Measurements from ENCODE around the gene PPOX. TPM values are rescaled to one million over a fixed set of nuclear protein-coding genes. Genes with fewer than 3 reads are reported as not detected.

The PPOX gene
- total RNA-seq, 2 donors from 2014 or later: 13.4 to 14.3 TPM

Other genes starting within 250 kb of the PPOX start
- not detected for gene ITLN2, start 211.6 kb upstream of the PPOX start, total RNA-seq
- gene F11R, start 145.3 kb upstream of the PPOX start, total RNA-seq: 100 to 1,000 TPM; 134 to 179 TPM
- 10 to 100 TPM; 74.7 to 87.8 TPM for gene TSTD1, start 127.5 kb upstream of the PPOX start, total RNA-seq
- gene USF1, start 120.4 kb upstream of the PPOX start, total RNA-seq: 10 to 100 TPM; 63.6 TPM
- 1 to 10 TPM; 3.5 to 5.3 TPM for gene ARHGAP30, start 96.5 kb upstream of the PPOX start, total RNA-seq
- gene NECTIN4, start 76.9 kb upstream of the PPOX start, total RNA-seq: 1 to 10 TPM; 4.6 to 7.8 TPM
- 10 to 100 TPM in 1 of 2 donors, 1 to 10 TPM in 1; 7.1 to 10.1 TPM for gene KLHDC9, start 68.1 kb upstream of the PPOX start, total RNA-seq
- 10 to 100 TPM; 42.7 to 49.6 TPM for gene PFDN2, start 48.4 kb upstream of the PPOX start, total RNA-seq
- 10 to 100 TPM; 58.8 to 84.4 TPM for gene NIT1, start 48.3 kb upstream of the PPOX start, total RNA-seq
- 10 to 100 TPM; 33.8 to 34.3 TPM for gene DEDD, start 33.8 kb upstream of the PPOX start, total RNA-seq
- 100 to 1,000 TPM in 1 of 2 donors, 10 to 100 TPM in 1; 94.2 to 111 TPM for gene UFC1, start 12.4 kb upstream of the PPOX start, total RNA-seq
- gene USP21, start 6.9 kb upstream of the PPOX start, total RNA-seq: 10 to 100 TPM; 20.8 to 29.0 TPM
- gene B4GALT3, start 11.1 kb downstream of the PPOX start, total RNA-seq: 10 to 100 TPM; 30.3 to 34.8 TPM
- gene ADAMTS4, start 32.6 kb downstream of the PPOX start, total RNA-seq: 10 to 100 TPM in 1 of 2 donors, under 1 TPM in 1; 0.57 to 14.0 TPM
- 100 to 1,000 TPM; 167 to 169 TPM for gene NDUFS2, start 35.9 kb downstream of the PPOX start, total RNA-seq
- 10 to 100 TPM in 1 of 2 donors, 1 to 10 TPM in 1; 6.6 to 16.0 TPM for gene FCER1G, start 48.9 kb downstream of the PPOX start, total RNA-seq
- 1 to 10 TPM in 1 of 2 donors, not detected in 1; 5.1 TPM for gene APOA2, start 57.2 kb downstream of the PPOX start, total RNA-seq
- 10 to 100 TPM; 16.6 to 23.1 TPM for gene TOMM40L, start 59.6 kb downstream of the PPOX start, total RNA-seq
- gene NR1I3, start 71.8 kb downstream of the PPOX start, total RNA-seq: not detected
- 1 to 10 TPM in 1 of 2 donors, under 1 TPM in 1; 0.22 to 1.4 TPM for gene PCP4L1, start 92.3 kb downstream of the PPOX start, total RNA-seq
- gene MPZ, start 143.5 kb downstream of the PPOX start, total RNA-seq: 1 to 10 TPM; 2.7 to 3.1 TPM
- 100 to 1,000 TPM; 294 to 331 TPM for gene SDHC, start 148.0 kb downstream of the PPOX start, total RNA-seq
- gene CFAP126, start 201.4 kb downstream of the PPOX start, total RNA-seq: not detected